Measurements from ENCODE around the gene LBX2. TPM values are rescaled to one million over a fixed set of nuclear protein-coding genes. Genes with fewer than 3 reads are reported as not detected.
A peak's percentile ranks its signal among the peaks of the same experiment; 100 is the strongest.

LBX2 gene
- total and polyA plus RNA-seq, 9 of the 15 experiments (the other 6 are each of a cell fraction or from before 2014, with no cell fraction given), result 0.39 to 6.2 (median 1.8) TPM; not detected in 1

DNA sequence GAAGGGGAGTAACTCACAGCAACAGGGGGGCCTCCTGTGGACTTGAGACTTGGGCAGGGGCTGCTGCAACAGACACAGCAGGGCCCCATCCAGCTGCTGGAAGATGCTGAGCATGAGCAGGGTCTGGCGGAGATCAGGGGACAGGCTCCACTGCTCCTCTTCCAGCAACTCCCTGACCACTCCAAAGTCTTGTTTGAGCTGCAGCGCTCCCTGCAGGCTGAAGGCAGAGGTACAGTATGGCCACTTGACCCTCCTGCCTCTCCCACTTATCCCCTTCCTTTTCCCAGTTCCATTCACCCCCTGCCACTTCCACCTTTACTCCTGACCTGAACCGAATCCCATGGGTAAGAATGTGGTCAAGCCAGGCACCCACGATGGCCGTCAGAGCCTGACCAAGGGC lies 24.5 kb downstream of the LBX2 start:
- Histone ChIP-seq H4K20me1 (replicated peaks; ENCODE audit: control insufficient read depth, insufficient read depth, low read length) (no peaks in the 10 kb centered on the region), H3K27me3 (ENCODE audit: control insufficient read depth in 2 of 2, insufficient read depth in 2 of 2, low read length in 2 of 2) (no peaks in the 10 kb centered on the region), H3K79me2 (ENCODE audit: control insufficient read depth, insufficient read depth, low read length) (peaks cover 13% of the 10 kb centered on the region; the same call in 2 of the 3 replicates), H3K9me1 (ENCODE audit: control insufficient read depth, insufficient read depth, low read length) (peaks cover 4% of the 10 kb centered on the region), H2AFZ (ENCODE audit: low read depth, low read length) (no peak overlapping the region), H3K4me3 (no peak overlapping the region), H3K27ac (ENCODE audit: extremely low read depth, low read depth, low read length) (no peak overlapping the region), H3K4me2 (ENCODE audit: insufficient read depth, low read length) (no peak overlapping the region), H3K36me3 (ENCODE audit: control insufficient read depth, insufficient read depth, low read length) (peaks cover 27% of the 10 kb centered on the region), H3K9ac (ENCODE audit: insufficient read depth in 1 of 2, low read depth in 2 of 2, low read length in 2 of 2) (no peak overlapping the region), H3K4me1 (replicated peaks in 1 of 2; ENCODE audit: control insufficient read depth in 2 of 2, insufficient read depth in 2 of 2, low read length in 2 of 2) (peaks cover 11 to 16% of the 10 kb centered on the region in 2 experiments; a peak in 3 of 5 replicates), H3K9me3 (replicated peaks; ENCODE audit: control insufficient read depth, insufficient read depth, low read depth, low read length) (no peaks in the 10 kb centered on the region)
- POLR2A ChIA-PET, result interaction anchor here (0.6 to 1.1 kb wide), 5 partner anchors 26 to 139 kb away, joined by 3 to 4 read pairs (median 3); no protein-coding TSS in a partner anchor
- intact Hi-C loops (cut with micrococcal nuclease) (loop anchor here (2.0 to 5.0 kb wide), 2 partner anchors 78 to 142 kb away; no protein-coding TSS in a partner anchor), in situ Hi-C loops (cut with MboI) (no loop called here)
- CTCF ChIA-PET (ENCODE audit: low intra/inter-chr PET ratio), result interaction anchor here (0.6 kb wide), 1 partner anchor 58 kb away, joined by 3 read pairs; no protein-coding TSS in a partner anchor
- DNase-seq (ENCODE audit: extremely low read depth in 1 of 4, low spot score in 3 of 4) (peak in 2 of 4 experiments; percentile 29 to 43), FAIRE-seq (no peak), ATAC-seq (peak; percentile 40)
- TF ChIP-seq SMC3 (conservative IDR thresholded peaks at IDR 0.05; ENCODE audit: insufficient read depth, low read depth, low read length) (0 out of 2 replicates have a peak, but pooled peaks have one; percentile 9), REST (IDR thresholded peaks at IDR 0.05; ENCODE audit: borderline replicate concordance) (0 out of 2 replicates have a peak, but pooled peaks have one; percentile 12), REST (CRISPR knock-in tag; IDR thresholded peaks at IDR 0.05; ENCODE audit: low read depth) (no peak), CHD4 (IDR thresholded peaks at IDR 0.05; ENCODE audit: insufficient read depth, insufficient replicate concordance, low read depth, low read length, poor library complexity, severe bottlenecking) (no peak), RAD21 (CRISPR knock-in tag; conservative IDR thresholded peaks at IDR 0.05 in 1 of 2, IDR thresholded peaks at IDR 0.05 in 1 of 2) (peak in 1 of 2 experiments; percentile 39; a peak in 2 of 4 replicates)
- TF ChIP-seq, protein P1, sequence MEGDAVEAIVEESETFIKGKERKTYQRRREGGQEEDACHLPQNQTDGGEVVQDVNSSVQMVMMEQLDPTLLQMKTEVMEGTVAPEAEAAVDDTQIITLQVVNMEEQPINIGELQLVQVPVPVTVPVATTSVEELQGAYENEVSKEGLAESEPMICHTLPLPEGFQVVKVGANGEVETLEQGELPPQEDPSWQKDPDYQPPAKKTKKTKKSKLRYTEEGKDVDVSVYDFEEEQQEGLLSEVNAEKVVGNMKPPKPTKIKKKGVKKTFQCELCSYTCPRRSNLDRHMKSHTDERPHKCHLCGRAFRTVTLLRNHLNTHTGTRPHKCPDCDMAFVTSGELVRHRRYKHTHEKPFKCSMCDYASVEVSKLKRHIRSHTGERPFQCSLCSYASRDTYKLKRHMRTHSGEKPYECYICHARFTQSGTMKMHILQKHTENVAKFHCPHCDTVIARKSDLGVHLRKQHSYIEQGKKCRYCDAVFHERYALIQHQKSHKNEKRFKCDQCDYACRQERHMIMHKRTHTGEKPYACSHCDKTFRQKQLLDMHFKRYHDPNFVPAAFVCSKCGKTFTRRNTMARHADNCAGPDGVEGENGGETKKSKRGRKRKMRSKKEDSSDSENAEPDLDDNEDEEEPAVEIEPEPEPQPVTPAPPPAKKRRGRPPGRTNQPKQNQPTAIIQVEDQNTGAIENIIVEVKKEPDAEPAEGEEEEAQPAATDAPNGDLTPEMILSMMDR (IDR thresholded peaks at IDR 0.05 in 2 of 3, conservative IDR thresholded peaks at IDR 0.05 in 1 of 3; ENCODE audit: insufficient read depth in 2 of 3, low read depth in 1 of 3, low read length in 3 of 3), result peak; percentile 49 to 72 (median 52); a peak in 5 of 6 replicates
- TF ChIP-seq, protein P2, sequence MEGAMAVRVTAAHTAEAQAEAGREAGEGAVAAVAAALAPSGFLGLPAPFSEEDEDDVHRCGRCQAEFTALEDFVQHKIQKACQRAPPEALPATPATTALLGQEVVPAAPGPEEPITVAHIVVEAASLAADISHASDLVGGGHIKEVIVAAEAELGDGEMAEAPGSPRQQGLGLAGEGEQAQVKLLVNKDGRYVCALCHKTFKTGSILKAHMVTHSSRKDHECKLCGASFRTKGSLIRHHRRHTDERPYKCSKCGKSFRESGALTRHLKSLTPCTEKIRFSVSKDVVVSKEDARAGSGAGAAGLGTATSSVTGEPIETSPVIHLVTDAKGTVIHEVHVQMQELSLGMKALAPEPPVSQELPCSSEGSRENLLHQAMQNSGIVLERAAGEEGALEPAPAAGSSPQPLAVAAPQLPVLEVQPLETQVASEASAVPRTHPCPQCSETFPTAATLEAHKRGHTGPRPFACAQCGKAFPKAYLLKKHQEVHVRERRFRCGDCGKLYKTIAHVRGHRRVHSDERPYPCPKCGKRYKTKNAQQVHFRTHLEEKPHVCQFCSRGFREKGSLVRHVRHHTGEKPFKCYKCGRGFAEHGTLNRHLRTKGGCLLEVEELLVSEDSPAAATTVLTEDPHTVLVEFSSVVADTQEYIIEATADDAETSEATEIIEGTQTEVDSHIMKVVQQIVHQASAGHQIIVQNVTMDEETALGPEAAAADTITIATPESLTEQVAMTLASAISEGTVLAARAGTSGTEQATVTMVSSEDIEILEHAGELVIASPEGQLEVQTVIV (CRISPR knock-in tag; IDR thresholded peaks at IDR 0.05; ENCODE audit: borderline replicate concordance), result no peak
- no TSS peak for BruUV-seq (replicated peaks)
- 77% methylated on average over 4 of the region's 5 CpGs for WGBS (ENCODE audit: insufficient coverage, low coverage, missing lambda C conversion rate)

All from K562 (cell line).